ENCODE measurements around the gene FBXO46. TPM values are rescaled to one million over a fixed set of nuclear protein-coding genes. Genes with fewer than 3 reads are reported as not detected.

Gene FBXO46
- polyA plus RNA-seq, 1 of the 3 experiments (the other 2 are of a cell fraction) = 5.6 TPM

- TF ChIP-seq EP300 (IDR thresholded peaks at IDR 0.05; ENCODE audit: borderline replicate concordance in 1 of 2, low read depth in 1 of 2, low read length in 1 of 2) = no peak
These were observed 15.6 kb downstream of the FBXO46 start (continued) for GRCh38 chr19:45715139-45715538.

- Histone ChIP-seq H4K20me1 (ENCODE audit: insufficient read depth) (no peaks in the 10 kb centered on the region), H3K9me3 (no peaks in the 10 kb centered on the region), H3F3A (replicated peaks; ENCODE audit: insufficient read depth) (peaks cover 3% of the 10 kb centered on the region), H3K9me2 (no peaks in the 10 kb centered on the region), H3K36me3 (replicated peaks in 1 of 2; ENCODE audit: control insufficient read depth in 1 of 2, insufficient read depth in 2 of 2, low read length in 1 of 2) (peaks cover 1 to 15% of the 10 kb centered on the region in 2 experiments), H3K27me3 (ENCODE audit: insufficient read depth) (no peaks in the 10 kb centered on the region), H3K79me2 (ENCODE audit: insufficient read depth) (peaks cover 46% of the 10 kb centered on the region), H3K4me1 (ENCODE audit: control insufficient read depth in 1 of 2, insufficient read depth in 2 of 2, low read depth in 1 of 2, low read length in 1 of 2) (peaks cover 0 to 7% of the 10 kb centered on the region in 2 experiments; a peak in 1 of 4 replicates), H3K4me3 (ENCODE audit: low read depth in 2 of 2, low read length in 1 of 2) (no peak overlapping the region), H3K4me2 (no peak overlapping the region), H2AFZ (ENCODE audit: low read depth) (no peak overlapping the region), H3K9ac (no peak overlapping the region), H3K27ac (ENCODE audit: low read depth in 2 of 2, low read length in 1 of 2) (no peak overlapping the region)
- TF ChIP-seq EZH2phosphoT487 (IDR thresholded peaks at IDR 0.05; ENCODE audit: borderline replicate concordance, low read depth) (no peak), ZBTB33 (IDR thresholded peaks at IDR 0.05; ENCODE audit: borderline replicate concordance, low read depth) (no peak), CHD2 (IDR thresholded peaks at IDR 0.05; ENCODE audit: low read length, partially characterized antibody) (no peak)
- DNase-seq = no peak
- 94% methylated on average over 9 of the region's 15 CpGs for WGBS (ENCODE audit: low lambda C conversion rate)
- ChIA-PET CTCF (interaction anchor here (6.4 kb wide), 1 partner anchor 19 kb away, joined by 57 read pairs; the partner anchor contains the start of genes QPCTL and SNRPD2), POLR2A (interaction anchor here (1.0 kb wide), 1 partner anchor 21 kb away, joined by 3 read pairs; the partner anchor contains the start of gene QPCTL)
These were observed 17.6 kb downstream of the FBXO46 start for GRCh38 chr19:45713141-45713540.

GRCh38 chr19:45712699-45713067 is 18.0 kb downstream of the FBXO46 start:
- WGBS (ENCODE audit: low lambda C conversion rate) = 97% methylated on average over 17 of the region's 25 CpGs
- Histone ChIP-seq H3K9me3 (no peaks in the 10 kb centered on the region), H2AFZ (ENCODE audit: low read depth) (no peak overlapping the region), H3K36me3 (replicated peaks in 1 of 2; ENCODE audit: control insufficient read depth in 1 of 2, insufficient read depth in 2 of 2, low read length in 1 of 2) (peaks cover 3 to 15% of the 10 kb centered on the region in 2 experiments), H3K27ac (ENCODE audit: low read depth in 2 of 2, low read length in 1 of 2) (no peak overlapping the region), H3K4me1 (ENCODE audit: control insufficient read depth in 1 of 2, insufficient read depth in 2 of 2, low read depth in 1 of 2, low read length in 1 of 2) (peaks cover 0 to 2% of the 10 kb centered on the region in 2 experiments; a peak in 1 of 4 replicates), H3K4me3 (ENCODE audit: low read depth in 2 of 2, low read length in 1 of 2) (no peak overlapping the region), H3K79me2 (ENCODE audit: insufficient read depth) (peaks cover 43% of the 10 kb centered on the region), H3F3A (replicated peaks; ENCODE audit: insufficient read depth) (no peaks in the 10 kb centered on the region), H4K20me1 (ENCODE audit: insufficient read depth) (no peaks in the 10 kb centered on the region), H3K4me2 (no peak overlapping the region), H3K27me3 (ENCODE audit: insufficient read depth) (no peaks in the 10 kb centered on the region), H3K9me2 (no peaks in the 10 kb centered on the region), H3K9ac (no peak overlapping the region)
- CTCF ChIA-PET = interaction anchor here (6.4 kb wide), 1 partner anchor 19 kb away, joined by 57 read pairs; the partner anchor contains the start of genes QPCTL and SNRPD2
- DNase-seq = no peak
- POLR2A ChIA-PET = interaction anchor here (1.0 kb wide), 1 partner anchor 20 kb away, joined by 3 read pairs; the partner anchor contains the start of gene QPCTL
- TF ChIP-seq, protein P1, sequence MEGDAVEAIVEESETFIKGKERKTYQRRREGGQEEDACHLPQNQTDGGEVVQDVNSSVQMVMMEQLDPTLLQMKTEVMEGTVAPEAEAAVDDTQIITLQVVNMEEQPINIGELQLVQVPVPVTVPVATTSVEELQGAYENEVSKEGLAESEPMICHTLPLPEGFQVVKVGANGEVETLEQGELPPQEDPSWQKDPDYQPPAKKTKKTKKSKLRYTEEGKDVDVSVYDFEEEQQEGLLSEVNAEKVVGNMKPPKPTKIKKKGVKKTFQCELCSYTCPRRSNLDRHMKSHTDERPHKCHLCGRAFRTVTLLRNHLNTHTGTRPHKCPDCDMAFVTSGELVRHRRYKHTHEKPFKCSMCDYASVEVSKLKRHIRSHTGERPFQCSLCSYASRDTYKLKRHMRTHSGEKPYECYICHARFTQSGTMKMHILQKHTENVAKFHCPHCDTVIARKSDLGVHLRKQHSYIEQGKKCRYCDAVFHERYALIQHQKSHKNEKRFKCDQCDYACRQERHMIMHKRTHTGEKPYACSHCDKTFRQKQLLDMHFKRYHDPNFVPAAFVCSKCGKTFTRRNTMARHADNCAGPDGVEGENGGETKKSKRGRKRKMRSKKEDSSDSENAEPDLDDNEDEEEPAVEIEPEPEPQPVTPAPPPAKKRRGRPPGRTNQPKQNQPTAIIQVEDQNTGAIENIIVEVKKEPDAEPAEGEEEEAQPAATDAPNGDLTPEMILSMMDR (IDR thresholded peaks at IDR 0.05) = no peak
- TF ChIP-seq FOSL2 (IDR thresholded peaks at IDR 0.05; ENCODE audit: borderline replicate concordance, low read depth) (no peak), GATA2 (CRISPR knock-in tag; IDR thresholded peaks at IDR 0.05) (no peak), CHD2 (IDR thresholded peaks at IDR 0.05; ENCODE audit: low read length, partially characterized antibody) (no peak), RAD21 (IDR thresholded peaks at IDR 0.05; ENCODE audit: low read length) (no peak), RXRA (IDR thresholded peaks at IDR 0.05; ENCODE audit: borderline replicate concordance, low read depth) (no peak), PBX3 (IDR thresholded peaks at IDR 0.05) (no peak), FOXM1 (IDR thresholded peaks at IDR 0.05; ENCODE audit: low read depth) (no peak), EZH2phosphoT487 (IDR thresholded peaks at IDR 0.05; ENCODE audit: borderline replicate concordance, low read depth) (no peak), NFIC (IDR thresholded peaks at IDR 0.05; ENCODE audit: borderline replicate concordance) (no peak), SMC3 (IDR thresholded peaks at IDR 0.05; ENCODE audit: low read depth, low read length) (no peak), SIN3A (IDR thresholded peaks at IDR 0.05; ENCODE audit: borderline replicate concordance, low read depth, low read length) (no peak)
- TF ChIP-seq, protein P2, sequence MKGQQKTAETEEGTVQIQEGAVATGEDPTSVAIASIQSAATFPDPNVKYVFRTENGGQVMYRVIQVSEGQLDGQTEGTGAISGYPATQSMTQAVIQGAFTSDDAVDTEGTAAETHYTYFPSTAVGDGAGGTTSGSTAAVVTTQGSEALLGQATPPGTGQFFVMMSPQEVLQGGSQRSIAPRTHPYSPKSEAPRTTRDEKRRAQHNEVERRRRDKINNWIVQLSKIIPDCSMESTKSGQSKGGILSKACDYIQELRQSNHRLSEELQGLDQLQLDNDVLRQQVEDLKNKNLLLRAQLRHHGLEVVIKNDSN (IDR thresholded peaks at IDR 0.05; ENCODE audit: borderline replicate concordance, low read depth) = no peak
- TF ChIP-seq, protein P3, sequence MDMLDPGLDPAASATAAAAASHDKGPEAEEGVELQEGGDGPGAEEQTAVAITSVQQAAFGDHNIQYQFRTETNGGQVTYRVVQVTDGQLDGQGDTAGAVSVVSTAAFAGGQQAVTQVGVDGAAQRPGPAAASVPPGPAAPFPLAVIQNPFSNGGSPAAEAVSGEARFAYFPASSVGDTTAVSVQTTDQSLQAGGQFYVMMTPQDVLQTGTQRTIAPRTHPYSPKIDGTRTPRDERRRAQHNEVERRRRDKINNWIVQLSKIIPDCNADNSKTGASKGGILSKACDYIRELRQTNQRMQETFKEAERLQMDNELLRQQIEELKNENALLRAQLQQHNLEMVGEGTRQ (IDR thresholded peaks at IDR 0.05; ENCODE audit: borderline replicate concordance, low read depth, low read length) = no peak
